Neuronal stem cell (in vitro differentiated cells): ENCODE results near the gene EFHD1.
"Not testable (repeated sequence)": the region's sequence is repeated elsewhere in the genome, so short reads cannot be mapped to it uniquely, and the experiment has no call there.

ENCODE experiments used
- DNase-seq: peaks from one replicate; pipeline ENCODE4 v3.0.0-alpha.2; 2013; ENCODE audit warnings: low spot score
- H2AFZ ChIP-seq: one replicate; pipeline ENCODE4 v1.6.1; 2013; ENCODE audit warnings: mild to moderate bottlenecking, low read length, inconsistent platforms
- H2AK5ac ChIP-seq: 2 replicates; pipeline ENCODE4 v1.6.1; 2013; ENCODE audit warnings: low read depth, mild to moderate bottlenecking, inconsistent platforms, low read length, moderate library complexity, mixed read lengths
- H2BK120ac ChIP-seq: 2 replicates; pipeline ENCODE4 v1.6.1; 2013; ENCODE audit warnings: low read depth, mild to moderate bottlenecking, inconsistent platforms, low read length, moderate library complexity, mixed read lengths
- H2BK12ac ChIP-seq: one replicate; pipeline ENCODE4 v1.6.1; 2013; ENCODE audit warnings: low read length, inconsistent platforms
- H2BK15ac ChIP-seq: 2 replicates; pipeline ENCODE4 v1.6.1; 2013; ENCODE audit warnings: mild to moderate bottlenecking, low read length, inconsistent platforms, mixed read lengths
- H2BK5ac ChIP-seq: one replicate; pipeline ENCODE4 v1.6.1; 2013; ENCODE audit warnings: inconsistent platforms, mild to moderate bottlenecking, low read length, moderate library complexity
- H3K14ac ChIP-seq: one replicate; pipeline ENCODE4 v1.6.1; 2013; ENCODE audit warnings: low read length, inconsistent platforms
- H3K18ac ChIP-seq: 2 replicates; pipeline ENCODE4 v1.6.1; 2013; ENCODE audit warnings: low read length, inconsistent platforms
- H3K23ac ChIP-seq: 2 replicates; pipeline ENCODE4 v1.6.1; 2013; ENCODE audit warnings: low read depth, mild to moderate bottlenecking, mixed read lengths, low read length, inconsistent platforms; ENCODE audit not compliant: poor library complexity
- H3K27ac ChIP-seq: replicated peaks from 3 replicates; pipeline ENCODE4 v1.5.1; 2013; ENCODE audit warnings: low read length, inconsistent platforms
- H3K27me3 ChIP-seq, 3 experiments: 2 replicates each; pipeline ENCODE4 v1.6.1; 2013; ENCODE audit warnings: low read length in 3 of 3, mild to moderate bottlenecking in 2 of 3, inconsistent platforms in 1 of 3, low read depth in 1 of 3, mixed read lengths in 1 of 3, moderate library complexity in 1 of 3; ENCODE audit not compliant: control insufficient read depth in 3 of 3, insufficient read depth in 3 of 3
- H3K36me3 ChIP-seq, 2 donors: replicated peaks in 1 of 2; 2 replicates each; pipeline ENCODE4 v1.6.1; 2013; ENCODE audit warnings: low read length in 2 of 2; ENCODE audit not compliant: control insufficient read depth in 2 of 2, insufficient read depth in 2 of 2
- H3K4ac ChIP-seq: 2 replicates; pipeline ENCODE4 v1.6.1; 2013; ENCODE audit warnings: inconsistent platforms, mild to moderate bottlenecking, low read length, moderate library complexity
- H3K4me1 ChIP-seq, 2 donors: 1 replicate in 1 of 2; 2 replicates in 1 of 2; pipeline ENCODE4 v1.6.1; 2013; ENCODE audit warnings: low read length in 2 of 2, low read depth in 1 of 2; ENCODE audit not compliant: control insufficient read depth in 2 of 2, insufficient read depth in 1 of 2
- H3K4me2 ChIP-seq: one replicate; pipeline ENCODE4 v1.6.1; 2013; ENCODE audit warnings: mild to moderate bottlenecking, low read length, inconsistent platforms; ENCODE audit not compliant: insufficient read depth, poor library complexity, severe bottlenecking
- H3K4me3 ChIP-seq, 2 donors: 2 replicates each; pipeline ENCODE4 v1.5.1; 2013; ENCODE audit warnings: low read length in 2 of 2, mild to moderate bottlenecking in 2 of 2, inconsistent platforms in 1 of 2, moderate library complexity in 1 of 2
- H3K79me1 ChIP-seq: one replicate; pipeline ENCODE4 v1.6.1; 2013; ENCODE audit warnings: low read depth, mild to moderate bottlenecking, inconsistent platforms, low read length, moderate library complexity
- H3K9ac ChIP-seq: one replicate; pipeline ENCODE4 v1.6.1; 2013; ENCODE audit warnings: mild to moderate bottlenecking, low read depth, low read length, inconsistent platforms; ENCODE audit not compliant: poor library complexity
- H3K9me3 ChIP-seq, 2 donors: replicated peaks in 1 of 2; 2 replicates each; pipeline versions ENCODE3 to v1.6.1; 2013; ENCODE audit warnings: low read length in 2 of 2, mild to moderate bottlenecking in 2 of 2, inconsistent platforms in 1 of 2, low read depth in 1 of 2, mixed read lengths in 1 of 2, moderate library complexity in 1 of 2; ENCODE audit not compliant: control insufficient read depth in 2 of 2, insufficient read depth in 1 of 2
- H4K8ac ChIP-seq: one replicate; pipeline ENCODE4 v1.6.1; 2013; ENCODE audit warnings: low read depth, mild to moderate bottlenecking, inconsistent platforms, low read length, moderate library complexity
- H4K91ac ChIP-seq: one replicate; pipeline ENCODE4 v1.6.1; 2013; ENCODE audit warnings: low read length, low read depth, mild to moderate bottlenecking, inconsistent platforms; ENCODE audit not compliant: poor library complexity
- WGBS, 2 donors: extraction: QIAGEN DNeasy Blood & Tissue Kit; methylation state at CpG; one replicate each; pipeline ENCODE4 v1.1.7; 2013; ENCODE audit warnings: missing lambda C conversion rate in 2 of 2, mixed read lengths in 1 of 2; ENCODE audit not compliant: insufficient read length in 2 of 2, insufficient replicate concordance in 1 of 2; ENCODE audit errors: extremely low coverage in 2 of 2; 5-methylcytosine and 5-hydroxymethylcytosine counted together

The EFHD1 gene

GRCh38 chr2:232713505-232713904 is 80.1 kb downstream of the EFHD1 start:
- Histone ChIP-seq H3K18ac (no peak overlapping the region), H3K9me3 (peaks cover 0 to 23% of the 10 kb centered on the region in 2 donors), H3K27ac (no peak overlapping the region), H4K91ac (no peak overlapping the region), H2BK15ac (no peak overlapping the region), H3K9ac (no peak overlapping the region), H3K4ac (no peak overlapping the region), H2BK120ac (no peak overlapping the region), H3K27me3 (no peaks in the 10 kb centered on the region), H3K79me1 (peaks cover 4% of the 10 kb centered on the region), H4K8ac (no peak overlapping the region), H3K4me1 (no peaks in the 10 kb centered on the region), H3K36me3 (peaks cover 0 to 74% of the 10 kb centered on the region in 2 donors), H2AK5ac (no peak overlapping the region), H3K23ac (no peak overlapping the region), H3K4me2 (no peak overlapping the region), H2BK12ac (no peak overlapping the region), H2BK5ac (no peak overlapping the region), H3K14ac (no peak overlapping the region), H3K4me3 (no peak overlapping the region), H2AFZ (no peak overlapping the region)
- no peak for DNase-seq

DNA sequence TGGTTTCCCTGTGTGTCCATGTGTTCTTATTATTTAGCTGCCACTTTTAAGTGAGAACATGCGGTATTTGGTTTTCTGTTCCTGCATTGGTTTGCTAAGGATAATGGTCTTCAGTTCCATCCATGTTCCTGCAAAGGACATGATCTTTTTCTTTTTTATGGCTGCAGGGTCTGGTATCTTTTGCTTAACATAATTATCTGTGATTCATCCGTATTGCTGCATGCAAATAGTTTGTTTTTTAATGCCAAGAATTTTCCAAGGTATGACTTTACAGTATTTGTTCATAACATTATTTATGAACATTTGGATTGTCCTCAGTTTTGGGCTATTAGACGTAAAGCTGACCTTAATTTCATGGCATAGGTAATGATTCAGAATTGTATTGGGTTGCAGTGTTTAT is 81.6 kb downstream of the EFHD1 start:
- WGBS, 2 donors = no CpG with 5 or more reads among the region's 3 CpGs
- H3K27ac ChIP-seq = no peak overlapping the region
- no peak overlapping the region for H3K18ac ChIP-seq
- H3K9me3 ChIP-seq = peaks cover 0 to 23% of the 10 kb centered on the region in 2 donors
- peaks cover 4% of the 10 kb centered on the region for H3K79me1 ChIP-seq
- no peak overlapping the region for H3K14ac ChIP-seq
- no peak overlapping the region for H3K4me3 ChIP-seq
- no peak overlapping the region for H2AFZ ChIP-seq
- no peak overlapping the region for H3K9ac ChIP-seq
- no peak overlapping the region for H2BK120ac ChIP-seq
- no peak overlapping the region for H2BK5ac ChIP-seq
- H3K4me2 ChIP-seq = no peak overlapping the region
- H3K23ac ChIP-seq = no peak overlapping the region
- no peak overlapping the region for H2AK5ac ChIP-seq
- H3K4ac ChIP-seq = no peak overlapping the region
- peaks cover 0 to 81% of the 10 kb centered on the region in 2 donors for H3K36me3 ChIP-seq
- H4K8ac ChIP-seq = no peak overlapping the region
- no peak overlapping the region for H2BK12ac ChIP-seq
- no peaks in the 10 kb centered on the region for H3K27me3 ChIP-seq
- H2BK15ac ChIP-seq = no peak overlapping the region
- DNase-seq = no peak
- H4K91ac ChIP-seq = no peak overlapping the region
- no peaks in the 10 kb centered on the region for H3K4me1 ChIP-seq

DNA sequence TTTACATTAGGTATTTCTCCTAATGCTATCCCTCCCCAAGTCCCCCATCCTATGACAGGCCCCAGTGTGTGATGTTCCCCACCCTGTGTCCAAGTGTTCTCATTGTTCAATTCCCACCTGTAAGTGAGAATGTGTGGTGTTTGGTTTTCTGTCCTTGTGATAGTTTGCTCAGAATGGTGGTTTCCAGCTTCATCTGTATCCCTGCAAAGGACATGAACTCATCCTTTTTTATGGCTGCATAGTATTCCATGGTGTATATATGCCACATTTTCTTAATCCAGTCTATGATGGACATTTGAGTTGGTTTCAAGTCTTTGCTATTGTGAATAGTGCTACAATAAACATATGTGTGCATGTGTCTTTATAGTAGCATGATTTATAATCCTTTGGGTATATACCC is 86.7 kb downstream of the EFHD1 start:
- H3K27ac ChIP-seq, H3K4me3 ChIP-seq, H3K79me1 ChIP-seq, H2BK12ac ChIP-seq, H2AK5ac ChIP-seq, DNase-seq, H2BK15ac ChIP-seq, H2BK120ac ChIP-seq, H4K91ac ChIP-seq, H3K18ac ChIP-seq, H3K4ac ChIP-seq, H2BK5ac ChIP-seq, H3K9ac ChIP-seq, H3K4me1 ChIP-seq, H3K9me3 ChIP-seq, H3K27me3 ChIP-seq, H3K23ac ChIP-seq, H4K8ac ChIP-seq, H2AFZ ChIP-seq, H3K4me2 ChIP-seq, H3K14ac ChIP-seq: not testable (repeated sequence)
- H3K36me3 ChIP-seq = peaks cover 1 to 72% of the 10 kb centered on the region in 2 donors

DNA sequence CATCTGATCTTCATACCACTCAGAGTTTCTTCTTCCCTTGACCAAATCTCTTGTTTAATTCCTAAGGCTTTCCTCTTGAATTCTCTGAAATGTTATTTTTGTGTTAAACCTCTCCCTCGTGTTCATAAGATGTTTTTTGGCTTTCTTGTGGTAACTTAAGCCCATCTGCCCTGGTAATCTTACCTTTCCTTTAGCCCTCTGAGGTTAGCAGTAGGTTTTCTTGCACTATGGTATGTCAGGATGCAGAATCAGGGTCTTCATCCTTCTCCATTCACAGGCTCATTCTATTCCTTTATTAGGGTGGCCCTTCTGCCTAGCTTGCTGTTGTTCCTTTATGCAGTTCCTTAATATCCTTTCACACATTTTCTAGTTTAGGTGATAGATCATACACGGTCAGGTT is 87.9 kb downstream of the EFHD1 start:
- no peak overlapping the region for H2BK120ac ChIP-seq
- H3K14ac ChIP-seq = no peak overlapping the region
- H4K91ac ChIP-seq = no peak overlapping the region
- H2AK5ac ChIP-seq = no peak overlapping the region
- no peak overlapping the region for H2AFZ ChIP-seq
- H3K9ac ChIP-seq = no peak overlapping the region
- H3K27ac ChIP-seq = no peak overlapping the region
- no peak overlapping the region for H3K23ac ChIP-seq
- no peak overlapping the region for H4K8ac ChIP-seq
- H3K4me1 ChIP-seq = no peaks in the 10 kb centered on the region
- no peak overlapping the region for H3K4me2 ChIP-seq
- H3K27me3 ChIP-seq = no peaks in the 10 kb centered on the region
- peaks cover 1 to 79% of the 10 kb centered on the region in 2 donors for H3K36me3 ChIP-seq
- H2BK12ac ChIP-seq = no peak overlapping the region
- no peak overlapping the region for H3K4ac ChIP-seq
- DNase-seq = no peak
- no peak overlapping the region for H2BK5ac ChIP-seq
- no peak overlapping the region for H3K18ac ChIP-seq
- H2BK15ac ChIP-seq = no peak overlapping the region
- no CpG with 5 or more reads among the region's 2 CpGs for WGBS, 2 donors
- peaks cover 2% of the 10 kb centered on the region for H3K79me1 ChIP-seq
- H3K9me3 ChIP-seq = peaks cover 0 to 2% of the 10 kb centered on the region in 2 donors
- H3K4me3 ChIP-seq = no peak overlapping the region
